ENCODE results near the gene ABLIM2.

The ABLIM2 gene

DNA sequence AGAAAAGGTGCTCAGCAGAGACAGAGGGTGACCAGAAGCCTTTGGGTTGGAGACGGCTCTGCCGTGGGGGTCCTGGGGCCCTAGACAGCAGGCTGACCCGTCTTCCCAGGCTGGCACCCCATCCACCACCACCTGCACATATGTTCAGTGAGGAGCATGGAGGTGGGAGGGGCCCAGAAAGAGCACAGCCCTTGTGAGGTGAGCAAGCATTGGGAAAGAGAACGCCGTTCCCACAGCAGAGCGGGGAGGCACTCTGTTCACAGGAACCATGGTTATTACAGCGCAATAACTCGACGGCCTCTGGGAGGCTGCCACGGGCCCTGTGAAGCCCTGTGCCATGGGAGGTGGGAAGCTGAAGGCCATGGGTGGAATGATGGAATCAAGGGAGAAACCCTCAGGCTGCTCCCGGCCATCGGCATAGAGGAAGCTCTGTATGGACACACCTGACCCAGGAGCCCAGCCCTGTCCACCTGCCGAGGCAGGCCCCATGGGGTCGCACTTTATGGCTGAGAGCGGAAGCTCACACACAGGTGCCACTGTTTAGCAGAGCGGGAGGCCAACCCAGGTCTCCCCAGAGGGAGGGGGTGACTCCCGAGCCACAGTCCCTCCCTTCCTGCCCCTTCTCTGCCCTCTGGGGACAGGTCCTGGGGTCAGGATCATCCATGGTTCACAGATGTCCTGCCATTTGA is 125.4 kb downstream of the ABLIM2 start:
- in situ Hi-C loops (cut with HindIII; ENCODE audit: low sequenced_read_pairs) = no loop called here

DNA sequence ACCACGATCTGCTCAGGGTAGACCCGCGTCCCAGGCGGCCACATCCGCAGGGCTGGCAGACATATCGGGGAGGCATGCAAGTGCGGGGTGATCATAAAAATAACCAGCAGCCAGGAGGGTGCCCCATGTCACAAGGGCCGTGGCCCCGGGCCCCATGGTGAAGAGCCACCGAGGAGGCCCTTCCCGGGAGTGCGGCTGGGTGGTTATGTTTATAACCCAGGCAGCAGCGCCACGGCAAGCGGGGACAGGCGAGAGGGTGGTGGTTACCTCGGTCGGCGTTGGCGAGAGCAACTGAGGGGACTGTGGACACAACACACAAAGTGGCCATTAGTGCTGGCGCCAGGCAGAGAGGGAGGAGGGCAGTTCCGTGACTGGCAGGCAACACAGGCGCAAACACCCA is 126.2 kb downstream of the ABLIM2 start:
- in situ Hi-C loops (cut with HindIII; ENCODE audit: low sequenced_read_pairs) = no loop called here

GRCh38 chr4:8030121-8030781 is 128.4 kb downstream of the ABLIM2 start:
- in situ Hi-C loops (cut with HindIII; ENCODE audit: low sequenced_read_pairs) = no loop called here

- in situ Hi-C loops (cut with HindIII; ENCODE audit: low sequenced_read_pairs) = no loop called here
Measured at GRCh38 chr4:8029689-8030088, 128.9 kb downstream of the ABLIM2 start.

GRCh38 chr4:8028884-8029568 is 129.6 kb downstream of the ABLIM2 start:
- in situ Hi-C loops (cut with HindIII; ENCODE audit: low sequenced_read_pairs) = no loop called here

DNA sequence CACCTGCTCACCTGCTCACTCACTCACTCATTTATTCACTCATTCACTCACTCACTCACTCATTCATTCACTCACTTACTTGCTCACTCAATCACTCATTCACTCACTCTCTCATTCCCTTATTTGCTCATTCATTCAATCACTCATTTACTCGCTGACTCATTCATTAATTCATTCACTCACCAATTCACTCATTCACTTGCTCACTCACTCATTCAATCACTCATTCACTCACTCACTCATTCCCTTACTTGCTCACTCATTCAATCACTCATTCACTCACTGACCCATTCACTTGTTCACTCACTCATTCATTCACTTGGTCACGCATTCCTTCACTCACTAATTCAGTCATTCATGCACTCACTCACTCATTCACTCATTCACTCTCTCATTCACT is 130.2 kb downstream of the ABLIM2 start:
- in situ Hi-C loops (cut with HindIII; ENCODE audit: low sequenced_read_pairs) = no loop called here

DNA sequence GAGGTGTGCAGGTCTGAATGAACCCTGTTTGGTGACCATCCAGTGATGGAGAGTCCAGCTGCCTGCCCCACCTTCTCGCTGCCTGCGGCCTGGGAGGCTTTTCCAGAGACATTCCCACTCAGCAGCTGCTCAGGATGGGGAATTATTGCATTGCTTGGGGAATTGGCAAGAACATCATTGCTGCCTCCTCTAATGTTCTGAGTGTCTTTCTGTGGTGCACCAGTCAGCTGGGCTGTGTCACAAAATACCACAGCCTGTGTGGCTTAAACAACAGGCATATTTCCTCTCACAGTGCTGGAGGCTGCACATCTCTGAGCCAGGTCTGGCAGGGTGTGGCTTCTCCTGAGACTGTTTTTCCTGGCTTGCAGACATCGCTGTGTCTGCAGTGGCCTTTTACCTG is 132.2 kb downstream of the ABLIM2 start:
- in situ Hi-C loops (cut with HindIII; ENCODE audit: low sequenced_read_pairs) = no loop called here

DNA sequence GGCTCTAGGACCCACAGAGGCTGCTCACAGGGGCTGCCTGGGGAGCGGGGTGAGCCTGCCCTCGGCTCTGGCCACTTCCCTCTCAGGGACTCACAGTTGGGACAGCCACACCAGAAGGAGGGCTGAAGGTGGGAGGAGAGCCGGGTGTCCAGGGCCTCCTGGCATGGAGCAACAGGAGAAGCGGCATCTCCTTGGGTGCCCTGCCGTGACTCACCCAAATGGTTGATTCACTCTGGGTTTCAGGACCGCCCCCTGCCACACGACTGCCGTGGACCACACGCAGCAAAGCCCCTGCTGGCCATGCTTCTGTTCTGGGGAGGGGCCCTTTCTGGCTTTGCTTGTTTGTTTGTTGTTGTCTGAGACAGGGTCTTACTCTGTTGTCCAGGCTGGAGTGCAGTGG is 132.9 kb downstream of the ABLIM2 start:
- in situ Hi-C loops (cut with HindIII; ENCODE audit: low sequenced_read_pairs) = no loop called here

- in situ Hi-C loops (cut with HindIII; ENCODE audit: low sequenced_read_pairs) = no loop called here
Measured at GRCh38 chr4:8024073-8024786, 134.4 kb downstream of the ABLIM2 start.

DNA sequence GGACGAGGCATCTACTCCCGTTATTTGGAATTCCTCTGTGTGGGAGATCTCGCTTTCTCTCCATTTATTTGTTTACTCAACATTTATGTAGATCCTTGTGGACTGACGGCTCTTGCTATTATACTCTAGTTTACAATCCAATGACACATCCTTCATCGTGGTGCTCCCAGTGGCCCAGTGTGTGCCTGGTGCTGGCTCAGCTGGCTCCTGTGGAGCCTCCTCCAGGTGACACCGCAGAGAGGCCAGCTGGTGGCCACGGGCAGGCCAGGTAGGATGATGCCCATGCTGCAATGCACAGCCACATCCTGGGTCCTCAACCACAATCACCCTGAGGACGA is 134.9 kb downstream of the ABLIM2 start:
- in situ Hi-C loops (cut with HindIII; ENCODE audit: low sequenced_read_pairs) = no loop called here

- in situ Hi-C loops (cut with HindIII; ENCODE audit: low sequenced_read_pairs) = no loop called here
Measured at GRCh38 chr4:8022767-8023695, 135.6 kb downstream of the ABLIM2 start.

DNA sequence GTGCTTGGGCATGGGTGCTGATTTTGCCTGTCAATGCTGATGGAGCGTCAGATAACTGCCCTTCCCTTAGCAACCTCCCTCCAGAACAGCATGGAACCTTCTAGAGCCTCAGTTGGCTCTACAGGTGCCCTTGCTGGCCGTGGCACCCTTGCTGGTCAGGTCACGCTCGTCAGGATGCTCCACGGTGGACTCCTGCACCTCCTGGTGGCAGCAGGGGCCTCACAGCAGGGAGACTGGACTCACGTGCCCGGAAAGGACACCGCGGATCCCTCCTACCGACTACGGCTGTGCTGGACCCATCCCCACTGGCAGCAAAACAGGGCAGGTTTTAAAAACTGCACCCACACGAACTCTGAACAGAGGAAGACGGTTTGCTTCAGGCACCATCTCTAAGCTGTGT is 136.8 kb downstream of the ABLIM2 start:
- in situ Hi-C loops (cut with HindIII; ENCODE audit: low sequenced_read_pairs) = no loop called here

DNA sequence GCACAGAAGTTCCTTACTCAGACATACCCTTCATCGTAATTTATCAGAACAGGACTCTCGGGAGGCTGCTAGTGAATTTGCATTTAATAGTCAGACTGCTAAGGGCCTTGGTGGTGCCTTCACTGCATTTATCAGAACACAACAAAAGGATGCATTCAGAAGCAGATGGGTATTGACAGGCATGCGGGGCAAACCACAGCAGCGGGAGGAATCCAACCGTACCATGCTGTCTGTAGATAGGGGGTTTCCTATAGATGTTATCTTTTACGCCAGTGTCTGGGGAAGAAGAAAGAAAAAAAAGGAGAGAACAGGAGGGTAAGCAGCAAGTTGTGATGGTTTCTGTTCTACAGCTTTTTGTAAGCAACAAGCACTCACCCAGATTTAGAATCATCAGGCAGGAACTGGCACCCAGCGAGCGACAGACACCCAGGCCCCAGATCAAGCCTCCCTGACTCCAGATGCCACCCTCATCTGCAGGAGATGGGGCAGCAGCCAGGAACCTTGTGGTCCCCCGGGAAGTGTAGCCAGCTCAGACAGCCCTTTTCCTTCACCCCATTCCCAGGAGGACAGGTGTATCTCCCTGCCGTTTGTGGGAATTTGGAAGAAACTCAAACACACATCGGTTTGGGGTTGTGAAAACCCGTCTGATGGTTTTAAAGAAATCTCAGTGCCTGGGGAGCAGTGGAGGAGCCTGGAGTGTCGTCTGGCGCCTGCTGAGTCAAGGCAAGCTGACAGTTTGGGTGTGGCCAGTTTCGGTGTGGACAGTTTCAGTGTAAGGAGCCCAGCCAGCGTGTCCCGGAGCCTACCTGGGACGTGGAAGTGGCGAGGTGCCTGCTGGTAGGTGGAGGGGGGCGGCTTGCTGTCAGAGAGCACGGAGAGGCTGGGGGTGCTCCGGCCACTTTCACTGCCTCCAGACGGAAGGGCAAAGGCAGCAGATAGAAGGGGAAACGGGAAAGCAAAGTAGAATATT is 138.9 kb downstream of the ABLIM2 start:
- in situ Hi-C loops (cut with HindIII; ENCODE audit: low sequenced_read_pairs) = no loop called here

- in situ Hi-C loops (cut with HindIII; ENCODE audit: low sequenced_read_pairs) = no loop called here
Measured at GRCh38 chr4:8016527-8016926, 142.1 kb downstream of the ABLIM2 start.

DNA sequence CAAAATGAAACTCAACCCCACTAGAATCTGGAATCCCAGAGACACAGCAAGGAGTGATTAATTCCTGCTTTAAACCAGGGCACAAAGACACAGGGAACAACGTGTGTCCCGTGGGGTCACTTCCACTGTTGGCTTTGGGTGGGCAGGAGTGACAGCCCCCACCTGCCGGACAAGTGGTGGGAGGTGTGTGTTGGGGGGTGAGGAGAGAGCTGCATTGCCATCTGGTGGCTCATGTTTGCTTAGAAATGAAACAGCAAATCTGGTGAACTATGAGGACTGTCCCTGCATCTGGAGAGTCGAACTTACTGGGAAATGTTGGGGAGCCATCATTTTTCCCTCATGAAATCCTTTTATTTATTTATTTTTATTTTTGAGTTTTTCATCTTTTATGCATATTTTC is 143.1 kb downstream of the ABLIM2 start:
- in situ Hi-C loops (cut with HindIII; ENCODE audit: low sequenced_read_pairs) = no loop called here

GRCh38 chr4:8013976-8014726 is 144.5 kb downstream of the ABLIM2 start:
- in situ Hi-C loops (cut with HindIII; ENCODE audit: low sequenced_read_pairs) = no loop called here

DNA sequence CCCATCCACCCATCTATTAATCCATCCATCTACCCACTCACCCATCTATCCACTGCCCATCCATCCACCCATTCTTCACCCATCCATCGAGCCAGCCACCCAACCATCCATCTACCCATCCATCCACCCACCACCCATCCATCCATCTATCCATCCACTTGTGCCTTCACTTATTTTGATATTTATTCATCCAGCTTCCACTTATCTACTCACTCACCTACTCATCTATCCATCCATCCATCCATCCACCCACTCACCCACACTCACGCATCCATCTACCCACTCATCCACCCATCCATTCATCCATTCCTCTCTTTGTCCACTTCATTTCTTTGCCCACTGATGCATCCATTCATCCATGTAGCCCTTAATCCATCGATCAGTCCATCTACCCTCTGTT is 146.1 kb downstream of the ABLIM2 start:
- in situ Hi-C loops (cut with HindIII; ENCODE audit: low sequenced_read_pairs) = no loop called here

GRCh38 chr4:8010618-8011017 is 148.0 kb downstream of the ABLIM2 start:
- in situ Hi-C loops (cut with HindIII; ENCODE audit: low sequenced_read_pairs) = no loop called here
